CD8-positive, alpha-beta memory T cell (primary cell): Measurements from ENCODE around the gene MDGA2. TPM values are rescaled to one million over a fixed set of nuclear protein-coding genes. Genes with fewer than 3 reads are reported as not detected.
"Not testable (repeated sequence)": the region's sequence is repeated elsewhere in the genome, so short reads cannot be mapped to it uniquely, and the experiment has no call there.

Experiments used
- CTCF ChIA-PET: fragments of 350-600 bp; sonication (Branson Sonifier 250); formaldehyde crosslinking; loops from one replicate; lab custom pipeline; 2021; ENCODE audit warnings: antibody characterized with exemption; lab: Charles Lee
- POLR2A ChIA-PET: fragments of 350-600 bp; sonication (Branson Sonifier 250); formaldehyde crosslinking; loops from one replicate; lab custom pipeline; 2021; ENCODE audit warnings: antibody characterized with exemption; lab: Charles Lee
- DNase-seq, 5 donors: peaks; one replicate each; pipeline versions ENCODE4 v3.0.0 to v3.0.0-alpha.2; 2020 to 2022; ENCODE audit warnings: mixed read lengths in 1 of 5
- H3K27ac ChIP-seq: one replicate; pipeline ENCODE4 v1.7.0; 2013; ENCODE audit warnings: low read depth, mild to moderate bottlenecking, low read length, moderate library complexity
- H3K27me3 ChIP-seq: 2 replicates; pipeline ENCODE4 v1.7.0; 2013; ENCODE audit warnings: low read length, mild to moderate bottlenecking; ENCODE audit not compliant: insufficient read depth, poor library complexity, severe bottlenecking
- H3K36me3 ChIP-seq: 2 replicates; pipeline ENCODE4 v1.7.0; 2013; ENCODE audit warnings: mild to moderate bottlenecking, low read length, moderate library complexity; ENCODE audit not compliant: insufficient read depth
- H3K4me1 ChIP-seq: 2 replicates; pipeline ENCODE4 v1.7.0; 2013; ENCODE audit warnings: mild to moderate bottlenecking, low read length, moderate library complexity; ENCODE audit not compliant: insufficient read depth
- H3K4me3 ChIP-seq: 2 replicates; pipeline ENCODE4 v1.7.0; 2013; ENCODE audit warnings: mild to moderate bottlenecking, low read length
- H3K9me3 ChIP-seq: 2 replicates; pipeline ENCODE4 v1.7.0; 2013; ENCODE audit warnings: mild to moderate bottlenecking, low read length
- H3K27ac Mint-ChIP-seq, 8 donors: one replicate each; pipeline ENCODE4 v1.8.0; 2020 to 2021; ENCODE audit warnings: mixed read lengths in 8 of 8, mild to moderate bottlenecking in 6 of 8, inconsistent platforms in 3 of 8, moderate library complexity in 3 of 8
- H3K27me3 Mint-ChIP-seq, 2 donors: one replicate each; pipeline ENCODE4 v1.8.0; 2020 to 2021; ENCODE audit warnings: mixed read lengths in 2 of 2, mild to moderate bottlenecking in 1 of 2, moderate library complexity in 1 of 2
- H3K36me3 Mint-ChIP-seq, 3 donors: one replicate each; pipeline ENCODE4 v1.8.0; 2020 to 2021; ENCODE audit warnings: mixed read lengths in 3 of 3, inconsistent platforms in 1 of 3, mild to moderate bottlenecking in 1 of 3
- H3K4me1 Mint-ChIP-seq, 3 donors: one replicate each; pipeline ENCODE4 v1.8.0; 2020 to 2021; ENCODE audit warnings: mixed read lengths in 3 of 3, inconsistent platforms in 1 of 3, mild to moderate bottlenecking in 1 of 3
- H3K4me3 Mint-ChIP-seq, 7 donors: one replicate each; pipeline ENCODE4 v1.8.0; 2020 to 2021; ENCODE audit warnings: mixed read lengths in 7 of 7, mild to moderate bottlenecking in 6 of 7, moderate library complexity in 4 of 7, inconsistent platforms in 2 of 7
- H3K9me3 Mint-ChIP-seq, 5 donors: one replicate each; pipeline ENCODE4 v1.8.0; 2020 to 2022; ENCODE audit warnings: mixed read lengths in 5 of 5, mild to moderate bottlenecking in 3 of 5, moderate library complexity in 2 of 5, inconsistent platforms in 1 of 5
- polyA plus RNA-seq: library from polyadenylated mRNA; unstranded; fragments of 300-500 nt; fragmentation: Illumina TruSeq; gene quantifications from one replicate; pipeline ENCODE4 v1.2.3, GENCODE V29; 2021
- total RNA-seq, 2 experiments: library from RNA; stranded (reverse); gene quantifications; one replicate each; pipeline ENCODE4 v1.2.3, GENCODE V29; 2021

The MDGA2 gene
- total and polyA plus RNA-seq, 3 experiments from 2014 or later = not detected

DNA sequence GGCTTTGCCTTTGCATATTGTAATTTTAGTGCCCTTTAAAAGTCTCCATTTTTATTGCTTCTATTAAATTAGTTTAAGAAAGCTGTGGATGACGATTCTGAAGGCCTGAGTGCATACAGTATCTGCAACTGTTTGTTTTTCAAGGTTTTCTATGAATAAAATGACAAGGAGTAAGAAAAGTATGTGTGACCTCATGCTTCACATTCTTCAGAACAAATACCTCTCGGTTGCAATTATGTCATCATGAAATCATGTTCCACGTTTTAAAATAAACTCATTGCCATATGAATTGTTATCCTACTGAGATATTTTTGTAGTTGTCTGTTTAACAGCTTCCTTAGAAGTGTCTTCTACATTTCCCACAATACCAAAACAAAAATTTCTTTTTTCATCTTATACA lies 374.6 kb downstream of the MDGA2 start:
- ChIA-PET POLR2A (no interaction called here), CTCF (interaction anchor here (0.7 kb wide), 1 partner anchor 16 kb away, joined by 3 read pairs; no protein-coding TSS in a partner anchor)
- Histone ChIP-seq H3K27ac (no peak overlapping the region), H3K4me1 (no peaks in the 10 kb centered on the region), H3K9me3 (no peaks in the 10 kb centered on the region), H3K4me3 (no peak overlapping the region), H3K27me3 (no peaks in the 10 kb centered on the region), H3K36me3 (no peaks in the 10 kb centered on the region)
- DNase-seq = no peak
- no peaks in the 10 kb centered on the region for H3K36me3 Mint-ChIP-seq
- H3K27ac Mint-ChIP-seq = no peak overlapping the region
- no peaks in the 10 kb centered on the region for H3K27me3 Mint-ChIP-seq
- no peaks in the 10 kb centered on the region for H3K4me1 Mint-ChIP-seq
- no peak overlapping the region for H3K4me3 Mint-ChIP-seq
- peaks cover 2 to 18% (median 7%) of the 10 kb centered on the region in 5 donors for H3K9me3 Mint-ChIP-seq

GRCh38 chr14:47297374-47297773 lies 378.0 kb downstream of the MDGA2 start:
- Histone ChIP-seq H3K36me3 (no peaks in the 10 kb centered on the region), H3K9me3 (no peaks in the 10 kb centered on the region), H3K4me3 (no peak overlapping the region), H3K4me1 (no peaks in the 10 kb centered on the region), H3K27me3 (no peaks in the 10 kb centered on the region), H3K27ac (no peak overlapping the region)
- ChIA-PET POLR2A (no interaction called here), CTCF (no interaction called here)
- Mint-ChIP-seq H3K4me1 (no peaks in the 10 kb centered on the region), H3K27me3 (no peaks in the 10 kb centered on the region), H3K4me3 (no peak overlapping the region), H3K9me3 (peaks cover 2 to 25% (median 9%) of the 10 kb centered on the region in 5 donors), H3K36me3 (no peaks in the 10 kb centered on the region), H3K27ac (no peak overlapping the region)
- DNase-seq = no peak

GRCh38 chr14:47284283-47284682 lies 391.1 kb downstream of the MDGA2 start:
- CTCF ChIA-PET = no interaction called here
- Histone ChIP-seq H3K9me3 (no peaks in the 10 kb centered on the region), H3K27ac (no peak overlapping the region), H3K27me3 (no peaks in the 10 kb centered on the region), H3K4me3 (no peak overlapping the region), H3K4me1 (no peaks in the 10 kb centered on the region), H3K36me3 (no peaks in the 10 kb centered on the region)
- Mint-ChIP-seq H3K27me3 (no peaks in the 10 kb centered on the region), H3K36me3 (no peaks in the 10 kb centered on the region), H3K4me3 (no peak overlapping the region), H3K27ac (no peak overlapping the region), H3K9me3 (peaks cover 0 to 23% (median 4%) of the 10 kb centered on the region in 5 donors), H3K4me1 (no peaks in the 10 kb centered on the region)
- DNase-seq = no peak
- POLR2A ChIA-PET = no interaction called here

DNA sequence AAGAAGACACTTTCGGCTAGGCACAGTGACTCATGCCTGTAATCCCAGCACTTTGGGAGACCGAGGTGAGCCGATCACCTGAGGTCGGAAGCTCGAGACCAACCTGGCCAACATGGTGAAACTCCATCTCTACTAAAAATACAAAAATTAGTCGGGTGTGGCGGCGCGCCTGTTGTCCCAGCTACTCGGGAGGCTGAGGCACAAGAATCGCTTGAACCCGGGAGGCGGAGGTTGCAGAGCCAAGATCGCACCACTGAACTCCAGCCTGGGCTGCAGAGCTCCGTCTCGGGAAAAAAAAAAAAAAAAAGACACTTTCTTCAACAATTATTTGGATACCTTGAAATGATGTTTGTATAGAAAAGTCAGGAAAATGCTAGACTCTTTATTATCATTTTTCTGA lies 393.6 kb downstream of the MDGA2 start:
- H3K9me3 ChIP-seq, H3K4me3 ChIP-seq, H3K27ac ChIP-seq, H3K4me1 Mint-ChIP-seq, H3K4me3 Mint-ChIP-seq, POLR2A ChIA-PET, H3K27ac Mint-ChIP-seq, DNase-seq, H3K27me3 Mint-ChIP-seq, CTCF ChIA-PET, H3K36me3 ChIP-seq, H3K27me3 ChIP-seq, H3K4me1 ChIP-seq, H3K36me3 Mint-ChIP-seq: not testable (repeated sequence)
- H3K9me3 Mint-ChIP-seq = peaks cover under 1 to 17% (median 4%) of the 10 kb centered on the region in 5 donors

- ChIA-PET POLR2A (no interaction called here), CTCF (no interaction called here)
- no peak overlapping the region for H3K4me3 ChIP-seq
- no peaks in the 10 kb centered on the region for H3K27me3 ChIP-seq
- H3K4me1 ChIP-seq = no peaks in the 10 kb centered on the region
- H3K27ac ChIP-seq = no peak overlapping the region
- Mint-ChIP-seq H3K36me3 (peaks cover 0 to 2% (median 0%) of the 10 kb centered on the region in 3 donors), H3K4me1 (no peaks in the 10 kb centered on the region), H3K9me3 (peaks cover 0 to 23% (median 4%) of the 10 kb centered on the region in 5 donors), H3K4me3 (no peak overlapping the region), H3K27ac (no peak overlapping the region), H3K27me3 (no peaks in the 10 kb centered on the region)
- no peak for DNase-seq
- no peaks in the 10 kb centered on the region for H3K9me3 ChIP-seq
- no peaks in the 10 kb centered on the region for H3K36me3 ChIP-seq
These were observed 397.1 kb downstream of the MDGA2 start for GRCh38 chr14:47278233-47278842.

DNA sequence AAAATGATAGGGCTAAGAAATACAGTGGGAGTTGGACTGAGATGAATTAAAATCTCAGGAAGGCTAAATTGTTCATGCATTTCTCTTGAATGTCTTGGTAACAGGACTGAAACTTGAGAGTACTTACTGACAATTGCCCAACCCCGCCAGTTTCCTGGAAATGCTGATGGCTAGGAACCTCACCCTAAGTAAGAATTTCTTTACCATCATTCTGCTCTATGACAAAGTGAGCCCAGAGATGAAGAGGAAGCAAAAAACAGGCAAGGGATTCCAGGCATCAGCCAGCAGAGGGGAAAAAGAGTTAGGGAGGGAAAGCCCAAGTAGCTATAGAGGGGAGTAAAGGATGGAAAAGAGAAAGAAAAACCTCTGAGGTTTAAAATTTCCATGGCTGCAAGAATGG lies 397.7 kb downstream of the MDGA2 start:
- Mint-ChIP-seq H3K4me1 (no peaks in the 10 kb centered on the region), H3K27me3 (no peaks in the 10 kb centered on the region), H3K27ac (no peak overlapping the region), H3K9me3 (peaks cover 0 to 20% (median 2%) of the 10 kb centered on the region in 5 donors), H3K4me3 (no peak overlapping the region), H3K36me3 (peaks cover 0 to 2% (median 0%) of the 10 kb centered on the region in 3 donors)
- H3K4me1 ChIP-seq = no peaks in the 10 kb centered on the region
- ChIA-PET POLR2A (no interaction called here), CTCF (no interaction called here)
- DNase-seq = no peak
- H3K4me3 ChIP-seq = no peak overlapping the region
- H3K27me3 ChIP-seq = no peaks in the 10 kb centered on the region
- no peak overlapping the region for H3K27ac ChIP-seq
- H3K36me3 ChIP-seq = no peaks in the 10 kb centered on the region
- no peaks in the 10 kb centered on the region for H3K9me3 ChIP-seq

- H3K4me1 Mint-ChIP-seq = no peaks in the 10 kb centered on the region
- H3K4me1 ChIP-seq = no peaks in the 10 kb centered on the region
- H3K36me3 Mint-ChIP-seq = peaks cover 0 to 2% (median 0%) of the 10 kb centered on the region in 3 donors
- peaks cover 0 to 16% (median 2%) of the 10 kb centered on the region in 5 donors for H3K9me3 Mint-ChIP-seq
- no peak overlapping the region for H3K4me3 Mint-ChIP-seq
- ChIA-PET POLR2A (no interaction called here), CTCF (no interaction called here)
- DNase-seq = no peak
- H3K36me3 ChIP-seq = no peaks in the 10 kb centered on the region
- no peaks in the 10 kb centered on the region for H3K27me3 ChIP-seq
- H3K9me3 ChIP-seq = no peaks in the 10 kb centered on the region
- no peak overlapping the region for H3K27ac ChIP-seq
- no peak overlapping the region for H3K27ac Mint-ChIP-seq
- H3K4me3 ChIP-seq = no peak overlapping the region
- H3K27me3 Mint-ChIP-seq = no peaks in the 10 kb centered on the region
These were observed 398.5 kb downstream of the MDGA2 start for GRCh38 chr14:47276931-47277330.

DNA sequence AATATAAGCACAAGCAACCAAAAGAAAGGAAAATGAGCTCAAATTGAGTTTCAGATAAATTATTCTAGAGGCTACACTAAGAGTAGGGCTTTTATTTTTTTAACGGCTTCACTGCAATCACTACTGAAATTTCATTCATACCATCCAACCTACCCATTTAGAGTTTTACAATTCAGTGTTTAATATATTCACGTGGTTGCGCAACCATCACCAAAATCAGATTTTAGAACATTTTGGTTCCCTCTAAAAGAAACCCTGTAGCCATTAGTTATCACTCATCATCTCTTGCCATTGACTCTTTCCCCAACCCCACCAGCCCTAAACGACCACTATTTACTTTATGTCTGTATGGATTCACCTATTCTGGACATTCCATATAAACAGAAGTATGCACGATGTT lies 401.5 kb downstream of the MDGA2 start:
- H3K4me1 Mint-ChIP-seq = no peaks in the 10 kb centered on the region
- no peaks in the 10 kb centered on the region for H3K9me3 ChIP-seq
- ChIA-PET CTCF (no interaction called here), POLR2A (no interaction called here)
- no peaks in the 10 kb centered on the region for H3K36me3 ChIP-seq
- H3K4me1 ChIP-seq = no peaks in the 10 kb centered on the region
- no peak for DNase-seq
- H3K4me3 ChIP-seq = no peak overlapping the region
- no peak overlapping the region for H3K27ac ChIP-seq
- no peak overlapping the region for H3K4me3 Mint-ChIP-seq
- H3K27ac Mint-ChIP-seq = no peak overlapping the region
- H3K27me3 Mint-ChIP-seq = no peaks in the 10 kb centered on the region
- no peaks in the 10 kb centered on the region for H3K27me3 ChIP-seq
- H3K9me3 Mint-ChIP-seq = peaks cover 2 to 19% (median 5%) of the 10 kb centered on the region in 5 donors
- H3K36me3 Mint-ChIP-seq = peaks cover 0 to 2% (median 0%) of the 10 kb centered on the region in 3 donors
